Daoy (cell line): ENCODE data around the gene KMT2B. TPM values are rescaled to one million over a fixed set of nuclear protein-coding genes. Genes with fewer than 3 reads are reported as not detected.

ENCODE experiments used
- DNase-seq: peaks from one replicate; pipeline ENCODE4 v3.0.0-alpha.2; 2015; ENCODE audit warnings: low read depth
- total RNA-seq: library from RNA; depleted of rRNA; stranded (reverse); fragments of >200 nt; shearing (Covaris generic); gene quantifications from 2 replicates; pipeline ENCODE4 v1.2.3, GENCODE V29; 2014

KMT2B gene
- total RNA-seq, 1 experiment from 2014 or later, result 6.3 TPM

DNA sequence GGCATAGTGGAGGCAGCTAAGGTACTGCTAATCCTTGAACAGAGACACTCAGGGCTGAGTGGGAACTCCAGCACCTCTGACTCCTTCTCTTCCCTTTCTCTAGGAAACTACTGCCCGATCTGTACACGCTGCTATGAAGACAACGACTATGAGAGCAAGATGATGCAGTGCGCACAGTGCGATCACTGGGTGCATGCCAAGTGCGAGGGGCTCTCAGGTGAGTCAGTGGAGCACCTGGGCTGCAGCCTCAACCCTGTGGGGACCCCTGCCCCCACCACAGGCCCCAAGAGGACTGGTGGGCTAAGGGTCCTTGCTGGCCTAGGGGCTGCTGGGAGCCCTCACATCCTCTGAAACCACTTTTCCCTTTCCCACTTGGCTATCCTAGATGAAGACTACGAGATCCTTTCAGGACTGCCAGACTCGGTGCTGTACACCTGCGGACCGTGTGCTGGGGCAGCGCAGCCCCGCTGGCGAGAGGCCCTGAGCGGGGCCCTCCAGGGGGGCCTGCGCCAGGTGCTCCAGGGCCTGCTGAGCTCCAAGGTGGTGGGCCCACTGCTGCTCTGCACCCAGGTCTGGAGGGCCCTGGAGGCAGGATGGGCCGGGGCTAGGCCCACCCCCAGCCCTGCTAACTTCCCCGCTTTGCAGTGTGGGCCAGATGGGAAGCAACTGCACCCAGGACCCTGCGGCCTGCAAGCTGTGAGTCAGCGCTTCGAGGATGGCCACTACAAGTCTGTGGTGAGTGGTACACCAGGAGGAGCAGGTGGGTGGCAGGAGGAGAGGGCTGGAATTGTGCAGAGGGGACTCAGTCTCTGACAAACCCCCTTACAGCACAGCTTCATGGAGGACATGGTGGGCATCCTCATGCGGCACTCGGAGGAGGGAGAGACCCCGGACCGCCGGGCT is 9.5 kb downstream of the KMT2B start:
- DNase-seq, result no peak

DNA sequence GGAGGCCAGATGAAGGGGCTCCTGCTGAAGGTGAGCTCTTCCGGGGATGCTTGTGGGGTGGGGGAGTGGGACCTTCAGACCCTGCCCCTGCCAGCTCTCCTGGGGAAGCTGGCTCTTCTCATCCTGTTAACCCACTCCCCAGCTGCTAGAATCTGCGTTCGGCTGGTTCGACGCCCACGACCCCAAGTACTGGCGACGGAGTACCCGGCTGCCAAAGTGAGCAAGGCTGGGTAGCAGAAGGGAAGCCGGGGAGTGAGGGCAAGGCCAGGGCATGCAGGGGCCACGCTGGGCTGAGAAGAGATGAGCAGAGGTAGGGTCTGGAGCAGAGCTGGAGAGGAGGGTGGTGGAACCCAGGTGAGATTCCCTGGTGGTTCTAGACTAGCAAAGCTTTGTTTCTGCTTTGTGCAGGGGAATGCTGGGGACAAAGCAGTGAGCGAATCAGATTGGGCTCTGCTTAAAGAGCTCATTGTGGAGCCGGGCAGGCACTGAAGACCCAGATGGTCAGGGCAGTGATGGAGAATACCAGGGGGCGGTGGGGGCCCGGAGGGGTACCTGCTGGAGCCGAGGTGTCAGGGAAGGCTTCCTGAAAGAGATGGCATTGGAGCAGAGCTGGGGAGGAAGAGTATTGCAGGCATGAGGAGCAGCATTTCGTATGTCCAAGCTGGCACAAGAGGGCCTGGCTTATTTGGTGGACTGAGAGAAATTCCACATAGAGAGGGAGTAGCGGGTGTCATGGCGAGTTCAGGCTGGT is 10.3 kb downstream of the KMT2B start:
- DNase-seq, result no peak

DNA sequence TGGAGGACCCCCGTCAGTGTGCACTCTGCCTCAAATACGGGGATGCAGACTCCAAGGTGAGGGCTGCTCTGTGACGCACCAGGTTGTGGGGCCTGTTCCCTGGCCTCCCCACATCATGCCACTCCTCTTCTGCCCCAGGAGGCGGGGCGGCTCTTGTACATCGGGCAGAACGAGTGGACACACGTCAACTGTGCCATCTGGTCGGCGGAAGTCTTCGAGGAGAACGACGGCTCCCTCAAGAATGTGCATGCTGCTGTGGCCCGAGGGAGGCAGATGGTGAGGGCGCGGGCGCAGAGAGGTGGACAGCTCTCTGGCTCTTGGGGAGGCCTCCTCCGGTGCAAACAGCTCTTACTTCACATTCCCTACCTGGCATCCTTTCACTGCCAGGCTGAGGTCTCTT is 11.2 kb downstream of the KMT2B start:
- DNase-seq, result no peak

GRCh38 chr19:35729763-35730162 is 12.0 kb downstream of the KMT2B start:
- no peak for DNase-seq

DNA sequence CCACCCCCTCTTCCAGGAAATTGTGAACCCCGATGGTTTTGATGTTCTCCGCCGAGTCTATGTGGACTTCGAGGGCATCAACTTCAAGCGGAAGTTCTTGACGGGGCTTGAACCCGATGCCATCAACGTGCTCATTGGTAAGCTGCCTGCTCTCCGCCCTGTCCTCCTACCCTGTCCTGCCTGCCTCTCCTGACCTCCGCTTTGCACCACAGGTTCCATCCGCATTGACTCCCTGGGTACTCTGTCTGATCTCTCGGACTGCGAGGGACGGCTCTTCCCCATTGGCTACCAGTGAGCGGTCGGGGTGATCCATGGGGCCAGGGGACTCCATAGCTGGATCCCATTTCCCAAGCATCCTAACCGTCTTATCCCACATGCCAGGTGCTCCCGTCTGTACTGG is 12.5 kb downstream of the KMT2B start:
- DNase-seq, result no peak

- no peak for DNase-seq
Measured at GRCh38 chr19:35731353-35731752, 13.6 kb downstream of the KMT2B start.

- DNase-seq, result no peak
Measured at GRCh38 chr19:35731779-35732405, 14.1 kb downstream of the KMT2B start.

DNA sequence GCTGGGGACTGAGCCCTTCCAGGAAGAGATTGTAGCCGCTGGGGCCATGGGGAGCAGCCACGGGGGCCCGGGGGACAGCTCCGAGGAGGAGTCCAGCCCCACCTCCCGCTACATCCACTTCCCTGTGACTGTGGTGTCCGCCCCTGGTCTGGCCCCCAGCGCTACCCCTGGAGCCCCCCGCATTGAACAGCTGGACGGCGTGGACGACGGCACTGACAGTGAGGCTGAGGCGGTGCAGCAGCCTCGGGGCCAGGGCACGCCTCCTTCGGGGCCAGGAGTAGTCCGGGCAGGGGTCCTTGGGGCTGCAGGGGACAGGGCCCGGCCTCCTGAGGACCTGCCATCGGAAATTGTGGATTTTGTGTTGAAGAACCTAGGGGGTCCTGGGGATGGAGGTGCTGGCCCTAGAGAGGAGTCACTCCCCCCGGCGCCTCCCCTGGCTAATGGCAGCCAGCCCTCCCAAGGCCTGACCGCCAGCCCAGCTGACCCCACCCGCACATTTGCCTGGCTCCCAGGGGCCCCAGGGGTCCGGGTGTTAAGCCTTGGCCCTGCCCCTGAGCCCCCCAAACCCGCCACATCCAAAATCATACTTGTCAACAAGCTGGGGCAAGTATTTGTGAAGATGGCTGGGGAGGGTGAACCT is 14.9 kb downstream of the KMT2B start:
- DNase-seq, result no peak

DNA sequence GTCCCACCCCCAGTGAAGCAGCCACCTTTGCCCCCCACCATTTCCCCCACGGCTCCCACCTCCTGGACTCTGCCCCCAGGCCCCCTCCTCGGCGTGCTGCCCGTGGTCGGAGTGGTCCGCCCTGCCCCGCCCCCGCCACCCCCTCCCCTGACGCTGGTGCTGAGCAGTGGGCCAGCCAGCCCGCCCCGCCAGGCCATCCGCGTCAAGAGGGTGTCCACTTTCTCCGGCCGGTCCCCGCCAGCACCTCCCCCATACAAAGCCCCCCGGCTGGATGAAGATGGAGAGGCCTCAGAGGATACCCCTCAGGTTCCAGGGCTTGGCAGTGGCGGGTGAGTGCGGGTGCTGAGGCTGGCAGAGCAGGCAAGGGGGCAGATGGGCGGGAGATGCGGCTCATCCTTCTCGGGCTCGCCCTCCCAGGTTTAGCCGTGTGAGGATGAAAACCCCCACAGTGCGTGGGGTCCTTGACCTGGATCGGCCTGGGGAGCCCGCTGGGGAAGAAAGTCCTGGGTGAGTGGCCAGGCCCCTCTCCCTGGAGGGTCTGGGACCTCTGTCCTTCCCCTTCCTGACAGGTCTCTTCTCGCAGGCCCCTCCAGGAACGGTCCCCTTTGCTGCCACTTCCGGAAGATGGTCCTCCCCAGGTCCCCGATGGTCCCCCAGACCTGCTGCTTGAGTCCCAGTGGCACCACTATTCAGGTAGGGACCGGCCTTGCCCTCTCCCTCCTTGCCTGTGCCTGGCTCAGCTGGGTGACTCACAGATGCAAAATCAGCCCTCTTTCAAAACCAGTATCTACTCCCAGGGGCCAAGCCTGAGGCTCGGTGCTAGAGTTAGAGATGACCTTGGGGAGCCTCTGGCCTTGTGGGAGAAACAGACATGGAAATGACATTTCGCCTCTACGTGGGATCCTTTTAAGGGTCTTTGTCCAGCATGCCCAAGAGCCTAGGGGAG is 15.7 kb downstream of the KMT2B start:
- DNase-seq, result no peak

- DNase-seq, result no peak
Measured at GRCh38 chr19:35734273-35734672, 16.5 kb downstream of the KMT2B start.

GRCh38 chr19:35734889-35735288 is 17.1 kb downstream of the KMT2B start:
- DNase-seq, result no peak

DNA sequence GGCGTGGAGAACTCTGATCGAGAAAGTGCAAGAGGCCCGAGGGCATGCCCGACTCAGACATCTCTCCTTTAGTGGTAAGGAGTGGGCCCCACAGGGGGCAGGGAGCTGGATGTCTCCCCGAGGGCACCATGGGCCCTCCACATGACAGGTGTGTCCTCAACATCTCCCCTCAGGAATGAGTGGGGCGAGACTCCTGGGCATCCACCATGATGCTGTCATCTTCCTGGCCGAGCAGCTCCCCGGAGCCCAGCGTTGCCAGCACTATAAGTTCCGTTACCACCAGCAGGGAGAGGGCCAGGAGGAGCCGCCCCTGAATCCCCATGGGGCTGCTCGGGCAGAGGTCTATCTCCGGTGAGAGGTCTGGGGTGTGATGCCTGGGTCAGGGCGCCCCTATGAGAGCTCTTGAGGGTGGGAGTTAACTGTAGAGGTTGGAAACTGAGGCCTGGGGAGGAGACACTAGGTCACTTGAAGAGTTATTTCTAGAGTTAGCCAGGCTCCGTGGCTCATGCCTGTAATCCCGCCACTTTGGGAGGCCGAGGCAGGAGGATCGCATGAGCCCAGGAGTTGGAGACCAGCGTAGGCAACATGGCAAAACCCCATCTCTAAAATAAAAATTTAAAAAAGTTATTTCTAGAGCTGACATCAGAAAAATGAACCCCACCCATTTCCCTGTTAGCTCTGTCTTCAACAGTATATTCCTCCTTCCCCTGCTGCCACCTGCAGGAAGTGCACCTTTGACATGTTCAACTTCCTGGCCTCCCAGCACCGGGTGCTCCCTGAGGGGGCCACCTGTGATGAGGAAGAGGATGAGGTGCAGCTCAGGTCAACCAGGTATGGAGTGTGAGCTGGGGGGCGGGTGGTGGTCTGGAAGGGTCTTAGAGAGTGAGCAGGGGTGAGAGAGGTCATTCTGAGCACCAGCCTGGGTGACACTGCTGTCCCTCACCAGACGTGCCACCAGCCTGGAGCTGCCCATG is 19.4 kb downstream of the KMT2B start:
- no peak for DNase-seq

GRCh38 chr19:35738021-35738886 is 20.5 kb downstream of the KMT2B start:
- DNase-seq, result no peak

DNA sequence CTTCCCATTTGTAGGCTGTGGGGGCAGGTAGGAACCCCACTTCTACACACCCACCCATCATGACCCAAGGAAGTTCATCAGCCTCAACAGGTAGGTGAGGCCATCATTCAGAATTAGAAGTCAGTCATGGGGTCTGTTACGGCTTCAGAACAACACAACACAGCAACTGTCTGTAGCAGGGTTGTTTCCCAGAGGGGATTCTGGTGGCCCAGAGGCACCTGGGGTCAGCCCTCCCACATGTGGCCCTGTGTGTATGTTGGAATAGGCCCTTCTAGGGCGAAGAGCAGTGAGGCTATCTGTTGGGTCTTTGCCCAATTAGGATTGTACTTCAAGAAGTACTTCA is 21.1 kb downstream of the KMT2B start:
- DNase-seq, result no peak

- DNase-seq, result no peak
Measured at GRCh38 chr19:35739275-35740107, 21.7 kb downstream of the KMT2B start.

DNA sequence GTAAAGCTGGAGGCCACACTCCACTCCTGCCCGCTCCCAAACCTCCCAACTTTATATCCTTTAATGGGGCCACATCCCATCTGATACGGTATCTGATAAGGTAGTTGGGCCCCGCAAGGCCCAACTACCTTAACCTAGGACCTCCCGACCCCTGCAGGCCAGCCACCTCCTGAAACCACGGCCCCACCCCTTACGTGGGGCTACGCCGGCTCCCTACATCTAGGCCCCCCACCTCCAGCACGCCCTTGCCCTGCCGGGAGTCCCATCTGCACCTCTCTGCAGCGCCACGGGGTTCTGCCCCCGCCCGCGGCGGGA is 22.3 kb downstream of the KMT2B start:
- DNase-seq, result no peak

DNA sequence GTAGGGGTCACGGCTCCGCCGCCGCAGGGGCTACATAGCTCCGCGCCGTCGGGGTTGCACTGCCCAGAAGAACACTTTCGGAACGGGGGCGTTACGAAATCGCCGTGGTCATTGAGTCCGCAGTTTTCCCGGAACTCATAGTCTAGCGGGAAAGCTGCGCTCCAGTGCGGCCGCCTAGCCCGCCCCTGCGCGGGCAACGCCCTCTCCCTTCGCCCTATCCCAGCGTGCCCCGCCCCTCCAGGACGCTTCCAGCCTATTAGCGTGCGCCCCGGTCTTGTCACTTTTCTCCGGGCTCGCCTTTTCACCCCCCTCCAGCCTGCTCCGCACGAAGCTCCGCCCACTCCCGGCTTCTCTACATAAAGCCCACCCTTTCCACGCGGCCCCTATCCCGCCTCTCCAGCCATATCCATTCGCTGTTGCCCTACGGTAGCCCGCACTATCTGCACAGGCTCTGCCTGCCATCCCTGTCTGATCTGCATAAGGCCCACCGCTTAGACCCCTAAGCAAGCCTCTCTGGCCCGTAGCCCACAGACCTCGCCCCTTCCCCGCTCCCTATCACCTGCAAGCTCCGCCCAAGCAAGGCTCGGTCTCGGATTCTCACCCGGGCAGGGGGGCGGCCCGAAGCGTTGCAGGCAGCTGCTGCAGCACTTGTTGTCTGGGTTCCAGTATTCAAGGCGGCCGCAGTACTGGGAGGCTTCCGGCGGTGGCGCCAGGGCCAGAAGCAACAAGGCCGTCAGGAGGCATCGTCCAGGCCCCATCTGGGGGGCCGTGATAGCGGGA is 22.8 kb downstream of the KMT2B start:
- peak; percentile 99 for DNase-seq

- no peak for DNase-seq
Measured at GRCh38 chr19:35741203-35741515, 23.4 kb downstream of the KMT2B start.
